Peyer's patch (tissue), 4 donors: ENCODE data around the gene AIPL1.

ENCODE experiments used
- POLR2A ChIP-seq, 2 donors: fragments of 450-650 bp; IDR thresholded peaks; one replicate each; pipeline ENCODE4 v1.5.1; 2017; ENCODE audit warnings: antibody characterized with exemption in 2 of 2, mild to moderate bottlenecking in 2 of 2, moderate library complexity in 2 of 2
- TF ChIP-seq, protein P1 (sequence below), 6 experiments: fragments of 450-650 bp in 4 of 6; fragments of 200-600 bp in 2 of 6; sonication (generic) in 1 of 6; IDR thresholded peaks; one replicate each; pipeline ENCODE4 v1.5.1; 2017 to 2019; ENCODE audit warnings: antibody characterized with exemption in 6 of 6, mild to moderate bottlenecking in 3 of 6, moderate library complexity in 1 of 6

DNA sequence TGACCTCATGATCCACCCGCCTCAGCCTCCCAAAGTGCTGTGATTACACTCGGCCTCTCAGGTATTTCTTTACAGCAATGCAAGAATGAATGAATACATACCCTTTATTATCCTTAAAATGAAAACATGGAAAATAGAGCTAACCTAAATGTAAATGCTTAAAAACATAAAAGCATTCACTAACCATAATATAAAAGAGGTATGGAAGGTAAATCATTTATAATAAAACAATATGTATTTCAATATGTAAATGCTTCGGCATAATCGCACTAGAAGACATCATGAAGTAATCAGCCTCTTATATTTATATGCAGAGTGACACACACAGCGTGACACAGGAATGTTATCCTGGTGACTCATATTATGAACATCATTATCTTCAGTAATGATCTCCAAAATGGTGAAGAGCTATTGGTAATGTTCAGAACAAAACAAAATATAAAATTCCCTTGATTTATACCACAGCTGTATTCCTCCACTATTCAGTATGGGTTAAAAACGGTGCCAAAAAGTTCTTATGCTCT, 53.9 kb downstream of the AIPL1 start:
- TF ChIP-seq, protein P1, sequence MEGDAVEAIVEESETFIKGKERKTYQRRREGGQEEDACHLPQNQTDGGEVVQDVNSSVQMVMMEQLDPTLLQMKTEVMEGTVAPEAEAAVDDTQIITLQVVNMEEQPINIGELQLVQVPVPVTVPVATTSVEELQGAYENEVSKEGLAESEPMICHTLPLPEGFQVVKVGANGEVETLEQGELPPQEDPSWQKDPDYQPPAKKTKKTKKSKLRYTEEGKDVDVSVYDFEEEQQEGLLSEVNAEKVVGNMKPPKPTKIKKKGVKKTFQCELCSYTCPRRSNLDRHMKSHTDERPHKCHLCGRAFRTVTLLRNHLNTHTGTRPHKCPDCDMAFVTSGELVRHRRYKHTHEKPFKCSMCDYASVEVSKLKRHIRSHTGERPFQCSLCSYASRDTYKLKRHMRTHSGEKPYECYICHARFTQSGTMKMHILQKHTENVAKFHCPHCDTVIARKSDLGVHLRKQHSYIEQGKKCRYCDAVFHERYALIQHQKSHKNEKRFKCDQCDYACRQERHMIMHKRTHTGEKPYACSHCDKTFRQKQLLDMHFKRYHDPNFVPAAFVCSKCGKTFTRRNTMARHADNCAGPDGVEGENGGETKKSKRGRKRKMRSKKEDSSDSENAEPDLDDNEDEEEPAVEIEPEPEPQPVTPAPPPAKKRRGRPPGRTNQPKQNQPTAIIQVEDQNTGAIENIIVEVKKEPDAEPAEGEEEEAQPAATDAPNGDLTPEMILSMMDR (IDR thresholded peaks at IDR 0.05): no peak
- TF ChIP-seq POLR2A (IDR thresholded peaks at IDR 0.05): no peak
